Upper lobe of left lung (tissue), 4 donors: ENCODE results near the gene MCUR1.
A peak's percentile ranks its signal among the peaks of the same experiment; 100 is the strongest.

Source experiments
- CTCF ChIP-seq, 6 experiments: fragments of 450-650 bp in 4 of 6; fragments of 200-600 bp in 2 of 6; sonication (generic) in 2 of 6; IDR thresholded peaks; one replicate each; pipeline ENCODE4 v1.5.1; 2016 to 2019; ENCODE audit warnings: antibody characterized with exemption in 6 of 6
- POLR2A ChIP-seq, 4 donors: fragments of 450-650 bp; IDR thresholded peaks; one replicate each; pipeline ENCODE4 v1.5.1; 2016 to 2017; ENCODE audit warnings: antibody characterized with exemption in 4 of 4, mild to moderate bottlenecking in 2 of 4
- POLR2AphosphoS5 ChIP-seq, 2 donors: sonication (generic); formaldehyde crosslinking; IDR thresholded peaks; one replicate each; pipeline ENCODE4 v1.5.1; 2017; ENCODE audit warnings: antibody characterized with exemption in 2 of 2

DNA sequence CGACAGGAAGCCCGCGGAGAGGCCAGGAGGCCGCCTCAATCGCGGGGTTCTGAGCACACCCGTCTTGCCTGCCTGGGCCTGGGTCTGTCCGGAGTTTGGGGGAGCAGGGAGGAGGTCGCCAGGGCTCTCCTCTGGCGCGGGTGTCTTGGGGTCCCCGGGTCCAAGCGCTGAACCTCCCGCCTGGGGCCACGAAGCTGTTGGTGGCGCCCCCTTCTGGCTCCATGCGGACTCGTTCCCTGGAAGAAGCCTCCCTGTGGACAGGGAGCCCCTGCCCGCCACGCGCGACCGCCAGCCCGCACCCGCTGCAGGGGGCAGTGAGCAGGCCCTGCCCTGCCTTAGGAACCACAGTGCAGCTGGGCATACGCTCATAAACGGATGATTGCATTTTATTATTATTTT, 44.7 kb downstream of the MCUR1 start:
- TF ChIP-seq CTCF (IDR thresholded peaks at IDR 0.05) (peak in 1 of 6 experiments; percentile 7), POLR2A (IDR thresholded peaks at IDR 0.05) (no peak), POLR2AphosphoS5 (IDR thresholded peaks at IDR 0.05) (no peak)
